Fibroblast of lung (primary cell): Measurements from ENCODE around the gene GRIK5.

Source experiments
- CTCF ChIP-seq, 2 donors: IDR thresholded peaks in 1 of 2; conservative IDR thresholded peaks in 1 of 2; 1 replicate in 1 of 2; 2 replicates in 1 of 2; pipeline ENCODE4 v1.5.1; 2011 to 2012; ENCODE audit warnings: low read length in 2 of 2, control low read depth in 1 of 2, inconsistent platforms in 1 of 2, low read depth in 1 of 2, mild to moderate bottlenecking in 1 of 2
- EZH2 ChIP-seq: IDR thresholded peaks from 2 replicates; pipeline ENCODE4 v1.5.1; 2012; ENCODE audit warnings: low read length, control low read depth, mild to moderate bottlenecking; ENCODE audit errors: missing control alignments

- TF ChIP-seq CTCF (conservative IDR thresholded peaks at IDR 0.05 in 1 of 2, IDR thresholded peaks at IDR 0.05 in 1 of 2; ENCODE audit: low read depth in 1 of 2, low read length in 2 of 2) (no peak), EZH2 (no peak)
Measured at GRCh38 chr19:42095814-42096230, 25.8 kb upstream of the GRIK5 start.
